HepG2 (cell line): Measurements from ENCODE around the gene MRPL20. TPM values are rescaled to one million over a fixed set of nuclear protein-coding genes. Genes with fewer than 3 reads are reported as not detected.
A peak's percentile ranks its signal among the peaks of the same experiment; 100 is the strongest.

Experiments used
- ARID4A ChIP-seq: sonication (generic); formaldehyde crosslinking; IDR thresholded peaks from 2 replicates; pipeline ENCODE4 v1.5.0; 2020; ENCODE audit warnings: mild to moderate bottlenecking, missing genetic modification reagents, borderline replicate concordance
- ARNTL ChIP-seq: sonication (generic); formaldehyde crosslinking; IDR thresholded peaks from 2 replicates; pipeline ENCODE4 v1.4.0; 2020; ENCODE audit warnings: mild to moderate bottlenecking, missing genetic modification reagents
- ATF2 ChIP-seq: sonication (generic); formaldehyde crosslinking; IDR thresholded peaks from 2 replicates; pipeline ENCODE4 v1.4.0; 2020; ENCODE audit warnings: missing genetic modification reagents
- E2F5 ChIP-seq: sonication (generic); formaldehyde crosslinking; conservative IDR thresholded peaks from 2 replicates; pipeline ENCODE4 v1.4.0; 2020; ENCODE audit warnings: missing genetic modification reagents
- ESRRA ChIP-seq: sonication (generic); formaldehyde crosslinking; IDR thresholded peaks from 2 replicates; pipeline ENCODE4 v1.5.1; 2020; ENCODE audit warnings: mild to moderate bottlenecking, low read depth, missing genetic modification reagents
- GABPA ChIP-seq, 2 experiments: IDR thresholded peaks; 2 replicates each; pipeline ENCODE4 v1.6.1; 2011 to 2016; ENCODE audit warnings: low read depth in 2 of 2, low read length in 1 of 2, missing biosample characterization in 1 of 2, missing genetic modification characterization in 1 of 2
- GATA4 ChIP-seq: sonication (generic); IDR thresholded peaks from 2 replicates; pipeline ENCODE4 v1.6.1; 2016; ENCODE audit warnings: antibody characterized with exemption, low read depth, borderline replicate concordance
- GMEB1 ChIP-seq: sonication (generic); formaldehyde crosslinking; IDR thresholded peaks from 2 replicates; pipeline ENCODE4 v1.5.1; 2020; ENCODE audit warnings: missing genetic modification reagents, mild to moderate bottlenecking, borderline replicate concordance
- MLX ChIP-seq: IDR thresholded peaks from 2 replicates; pipeline ENCODE4 v1.6.1; 2016
- NRL ChIP-seq: sonication (generic); formaldehyde crosslinking; IDR thresholded peaks from 2 replicates; pipeline ENCODE4 v1.5.0; 2020; ENCODE audit warnings: missing genetic modification reagents, mild to moderate bottlenecking, moderate library complexity, borderline replicate concordance
- PREB ChIP-seq: sonication (generic); formaldehyde crosslinking; IDR thresholded peaks from 2 replicates; pipeline ENCODE4 v1.4.0; 2020; ENCODE audit warnings: missing genetic modification reagents
- SKI ChIP-seq: fragments of 450-650 bp; IDR thresholded peaks from one replicate; pipeline ENCODE4 v1.6.1; 2018; ENCODE audit warnings: mild to moderate bottlenecking; ENCODE audit not compliant: partially characterized antibody
- TFAP4 ChIP-seq: sonication (generic); IDR thresholded peaks from 2 replicates; pipeline ENCODE4 v1.6.1; 2016; ENCODE audit warnings: low read depth, borderline replicate concordance
- THAP11 ChIP-seq: IDR thresholded peaks from 2 replicates; pipeline ENCODE4 v1.6.1; 2016; ENCODE audit warnings: missing biosample characterization, missing genetic modification reagents
- TOE1 ChIP-seq: sonication (generic); formaldehyde crosslinking; IDR thresholded peaks from 2 replicates; pipeline ENCODE4 v1.4.0; 2020; ENCODE audit warnings: mild to moderate bottlenecking, missing genetic modification reagents
- ZC3H4 ChIP-seq: sonication (generic); formaldehyde crosslinking; IDR thresholded peaks from 2 replicates; pipeline ENCODE4 v1.4.0; 2020; ENCODE audit warnings: missing genetic modification reagents, borderline replicate concordance
- ZNF230 ChIP-seq: sonication (generic); formaldehyde crosslinking; IDR thresholded peaks from 2 replicates; pipeline ENCODE4 v1.4.0; 2020; ENCODE audit warnings: mild to moderate bottlenecking, missing genetic modification reagents
- ZNF580 ChIP-seq: IDR thresholded peaks from 2 replicates; pipeline ENCODE4 v1.6.1; 2016; ENCODE audit warnings: low read depth, borderline replicate concordance
- polyA plus RNA-seq, 8 experiments: library from polyadenylated mRNA; depleted of rRNA in 3 of 8; stranded (reverse) in 7 of 8; unstranded in 1 of 8; fragments of >200 nt; fragmentation: Illumina TruSeq in 4 of 8; extraction: Trizol in 4 of 8; gene quantifications; 2 replicates each; pipeline versions ENCODE4 v1.2.1 to v1.2.3, GENCODE V29; 2011 to 2016; ENCODE audit warnings: low read depth in 4 of 8, missing spikeins in 1 of 8, mixed read lengths in 1 of 8; ENCODE audit not compliant: insufficient read depth in 1 of 8
- total RNA-seq, 5 experiments: library from RNA; depleted of rRNA; stranded (reverse); fragments of >200 nt; fragmentation: Illumina TruSeq; extraction: Trizol; gene quantifications; 2 replicates each; pipeline ENCODE4 v1.2.3, GENCODE V29; 2016; ENCODE audit warnings: low read depth in 1 of 5

Gene MRPL20
- total and polyA plus RNA-seq, 2 of the 13 experiments (the other 11 are each of a cell fraction or from before 2014, with no cell fraction given): 59.2 to 127 TPM

- TF ChIP-seq E2F5 (CRISPR knock-in tag) (no peak), NRL (peak; percentile 82; the same call in 1 of the 2 replicates), ZC3H4 (peak; percentile 77; the same call in 1 of the 2 replicates), SKI (peak; percentile 88), PREB (CRISPR knock-in tag) (no peak), ZNF580 (CRISPR knock-in tag) (no peak; the same call in 1 of the 2 replicates), TFAP4 (peak; percentile 69; the same call in 1 of the 2 replicates), MLX (CRISPR knock-in tag) (peak; percentile 48), ARNTL (CRISPR knock-in tag) (peak; percentile 77), ZNF230 (no peak), ESRRA (CRISPR knock-in tag) (no peak), GATA4 (no peak), GMEB1 (CRISPR knock-in tag) (peak; percentile 68; the same call in 1 of the 2 replicates), TOE1 (CRISPR knock-in tag) (peak; percentile 27; the same call in 1 of the 2 replicates), THAP11 (CRISPR knock-in tag) (peak; percentile 73; the same call in 1 of the 2 replicates), ATF2 (CRISPR knock-in tag) (peak; percentile 71), ARID4A (peak; percentile 58), GABPA (IDR thresholded peaks at IDR 0.05; ENCODE audit: low read depth, low read length) (no peak), GABPA (CRISPR knock-in tag; IDR thresholded peaks at IDR 0.05; ENCODE audit: low read depth) (peak; percentile 48; the same call in 1 of the 2 replicates)
These were observed 24.8 kb upstream of the MRPL20 start (continued) for GRCh38 chr1:1431845-1432273.
